ENCODE data around the gene NOTCH2.
"Not testable (repeated sequence)": the region's sequence is repeated elsewhere in the genome, so short reads cannot be mapped to it uniquely, and the experiment has no call there.

GRCh38 chr1:119975582-119976254, 93.7 kb downstream of the NOTCH2 start:
- TF ChIP-seq CTCF (IDR thresholded peaks at IDR 0.05; ENCODE audit: low read depth, low read length, missing input control); GABPA (IDR thresholded peaks at IDR 0.05 in 1 of 2, conservative IDR thresholded peaks at IDR 0.05 in 1 of 2); YY1 (IDR thresholded peaks at IDR 0.05); REST (IDR thresholded peaks at IDR 0.05); ATF3 (IDR thresholded peaks at IDR 0.05); FOXA1 (IDR thresholded peaks at IDR 0.05); TAF1 (conservative IDR thresholded peaks at IDR 0.05); MAX (IDR thresholded peaks at IDR 0.05): not testable (repeated sequence)
